B cell (primary cell): ENCODE results near the gene REEP6.

Source experiments
- EZH2 ChIP-seq: IDR thresholded peaks from 2 replicates; pipeline ENCODE4 v1.6.1; 2012; ENCODE audit warnings: borderline replicate concordance, low read depth, mild to moderate bottlenecking, moderate library complexity, low read length; ENCODE audit not compliant: insufficient read depth, poor library complexity, severe bottlenecking
- TF ChIP-seq, protein P1 (sequence below): fragments of 200-600 bp; IDR thresholded peaks from one replicate; pipeline ENCODE4 v1.8.0; 2022; ENCODE audit warnings: antibody characterized with exemption, mild to moderate bottlenecking

DNA sequence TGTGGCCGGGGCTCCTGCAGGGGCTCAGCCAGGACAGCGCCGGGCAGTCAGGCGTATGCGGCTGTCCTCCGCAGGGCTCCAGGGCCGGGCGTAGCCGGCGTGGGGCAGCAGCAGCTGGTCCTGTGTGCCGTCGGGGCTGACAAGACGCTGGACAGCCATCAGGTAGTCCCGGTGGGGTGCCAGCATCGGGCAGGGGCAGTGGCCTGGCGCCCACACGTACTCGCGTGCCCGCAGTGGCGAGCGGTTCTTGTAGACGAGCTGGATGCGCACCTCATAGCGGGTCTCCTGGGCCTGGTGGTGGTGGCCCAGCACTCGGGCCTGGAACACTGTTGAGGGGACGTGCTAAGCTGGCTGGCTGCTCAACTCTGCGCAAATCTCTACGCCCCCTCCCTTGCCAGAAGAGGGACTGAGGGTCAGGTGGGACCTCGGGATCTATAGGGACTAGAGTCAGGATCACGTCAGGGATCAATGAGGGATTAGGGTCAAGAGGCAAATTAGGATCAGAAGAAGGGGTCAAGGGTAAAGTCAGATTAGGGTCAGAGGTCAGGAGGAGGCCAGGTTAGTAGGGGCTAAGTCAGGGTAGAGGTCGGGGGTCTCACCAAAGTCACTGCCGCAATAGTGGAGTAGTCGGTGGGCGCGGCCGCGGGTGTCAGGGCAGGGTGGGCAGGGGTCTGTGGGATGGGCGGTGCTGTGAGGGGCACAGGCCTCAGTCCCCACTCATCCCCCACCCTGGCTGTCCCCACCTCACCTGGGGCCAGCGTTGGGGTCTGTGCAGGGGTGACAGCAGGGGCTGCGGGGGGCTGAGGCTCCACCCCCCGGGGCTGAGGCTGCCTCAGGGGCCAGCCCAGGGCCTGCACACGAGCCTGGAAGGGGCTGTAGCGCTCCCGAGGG is 15.3 kb downstream of the REEP6 start:
- TF ChIP-seq, protein P1, sequence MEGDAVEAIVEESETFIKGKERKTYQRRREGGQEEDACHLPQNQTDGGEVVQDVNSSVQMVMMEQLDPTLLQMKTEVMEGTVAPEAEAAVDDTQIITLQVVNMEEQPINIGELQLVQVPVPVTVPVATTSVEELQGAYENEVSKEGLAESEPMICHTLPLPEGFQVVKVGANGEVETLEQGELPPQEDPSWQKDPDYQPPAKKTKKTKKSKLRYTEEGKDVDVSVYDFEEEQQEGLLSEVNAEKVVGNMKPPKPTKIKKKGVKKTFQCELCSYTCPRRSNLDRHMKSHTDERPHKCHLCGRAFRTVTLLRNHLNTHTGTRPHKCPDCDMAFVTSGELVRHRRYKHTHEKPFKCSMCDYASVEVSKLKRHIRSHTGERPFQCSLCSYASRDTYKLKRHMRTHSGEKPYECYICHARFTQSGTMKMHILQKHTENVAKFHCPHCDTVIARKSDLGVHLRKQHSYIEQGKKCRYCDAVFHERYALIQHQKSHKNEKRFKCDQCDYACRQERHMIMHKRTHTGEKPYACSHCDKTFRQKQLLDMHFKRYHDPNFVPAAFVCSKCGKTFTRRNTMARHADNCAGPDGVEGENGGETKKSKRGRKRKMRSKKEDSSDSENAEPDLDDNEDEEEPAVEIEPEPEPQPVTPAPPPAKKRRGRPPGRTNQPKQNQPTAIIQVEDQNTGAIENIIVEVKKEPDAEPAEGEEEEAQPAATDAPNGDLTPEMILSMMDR: no peak
- no peak for TF ChIP-seq EZH2
